GM06990 (cell line): ENCODE measurements around the gene SYNC.

Experiments
- DNase-seq: peaks from one replicate; pipeline ENCODE4 v3.0.0-alpha.2; 2011; ENCODE audit not compliant: insufficient read length; ENCODE audit errors: extremely low read depth
- H3K27me3 ChIP-seq: replicated peaks from 2 replicates; pipeline ENCODE4 v1.6.0; 2011; ENCODE audit warnings: low read length; ENCODE audit not compliant: control insufficient read depth, insufficient read depth
- H3K36me3 ChIP-seq: 2 replicates; pipeline ENCODE4 v1.5.1; 2011; ENCODE audit warnings: low read length; ENCODE audit not compliant: control insufficient read depth, insufficient read depth
- H3K4me3 ChIP-seq: replicated peaks from 2 replicates; pipeline ENCODE4 v1.5.1; 2011; ENCODE audit warnings: low read depth, mild to moderate bottlenecking, control low read depth, low read length
- TF ChIP-seq, protein P1 (sequence below): IDR thresholded peaks from 2 replicates; pipeline ENCODE4 v1.5.1; 2011; ENCODE audit warnings: low read length, control low read depth, mild to moderate bottlenecking, inconsistent platforms; ENCODE audit not compliant: insufficient read depth, poor library complexity, severe bottlenecking

Gene SYNC

DNA sequence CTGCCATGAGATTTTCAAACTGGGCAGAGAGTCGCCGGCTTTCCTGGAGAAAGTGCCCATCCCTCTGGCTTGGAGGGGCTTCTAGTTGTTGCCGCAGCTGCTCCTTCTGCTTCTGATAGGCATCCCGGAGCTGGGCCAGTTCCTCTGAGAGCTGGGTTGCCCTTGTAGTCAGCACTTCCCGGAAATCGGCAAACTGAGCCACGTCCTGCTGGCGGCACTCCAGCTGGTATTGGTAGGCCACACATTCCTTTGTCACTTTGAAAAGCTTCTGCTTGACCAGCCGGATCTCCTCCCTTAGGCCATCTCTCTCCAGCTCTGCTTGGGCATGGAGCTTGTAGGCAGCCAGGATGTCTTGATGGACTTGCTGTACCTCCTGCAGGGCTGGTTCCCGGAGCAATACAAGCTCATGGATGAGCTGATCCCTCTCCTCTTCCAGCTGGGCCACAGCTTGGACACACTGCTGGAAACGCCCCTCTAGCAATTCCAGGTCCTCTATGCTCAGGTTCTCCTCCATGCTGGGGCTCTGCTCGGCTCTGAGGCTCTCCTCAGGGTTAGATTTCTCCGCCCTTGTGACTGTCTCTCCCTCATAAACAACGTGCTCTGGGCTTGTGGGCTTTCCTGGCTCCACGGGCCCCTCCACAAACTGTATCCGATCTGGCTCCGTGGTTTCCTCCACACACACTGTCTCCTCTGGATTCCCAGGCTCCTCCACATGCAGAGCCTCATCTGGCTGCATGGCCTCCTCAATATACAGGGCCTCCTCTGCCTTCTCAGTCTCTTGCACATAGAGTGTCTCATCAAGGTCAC is 7.3 kb downstream of the SYNC start:
- Histone ChIP-seq H3K4me3 (no peak overlapping the region), H3K36me3 (no peaks in the 10 kb centered on the region), H3K27me3 (no peaks in the 10 kb centered on the region)
- no peak for DNase-seq
- TF ChIP-seq, protein P1, sequence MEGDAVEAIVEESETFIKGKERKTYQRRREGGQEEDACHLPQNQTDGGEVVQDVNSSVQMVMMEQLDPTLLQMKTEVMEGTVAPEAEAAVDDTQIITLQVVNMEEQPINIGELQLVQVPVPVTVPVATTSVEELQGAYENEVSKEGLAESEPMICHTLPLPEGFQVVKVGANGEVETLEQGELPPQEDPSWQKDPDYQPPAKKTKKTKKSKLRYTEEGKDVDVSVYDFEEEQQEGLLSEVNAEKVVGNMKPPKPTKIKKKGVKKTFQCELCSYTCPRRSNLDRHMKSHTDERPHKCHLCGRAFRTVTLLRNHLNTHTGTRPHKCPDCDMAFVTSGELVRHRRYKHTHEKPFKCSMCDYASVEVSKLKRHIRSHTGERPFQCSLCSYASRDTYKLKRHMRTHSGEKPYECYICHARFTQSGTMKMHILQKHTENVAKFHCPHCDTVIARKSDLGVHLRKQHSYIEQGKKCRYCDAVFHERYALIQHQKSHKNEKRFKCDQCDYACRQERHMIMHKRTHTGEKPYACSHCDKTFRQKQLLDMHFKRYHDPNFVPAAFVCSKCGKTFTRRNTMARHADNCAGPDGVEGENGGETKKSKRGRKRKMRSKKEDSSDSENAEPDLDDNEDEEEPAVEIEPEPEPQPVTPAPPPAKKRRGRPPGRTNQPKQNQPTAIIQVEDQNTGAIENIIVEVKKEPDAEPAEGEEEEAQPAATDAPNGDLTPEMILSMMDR: no peak

DNA sequence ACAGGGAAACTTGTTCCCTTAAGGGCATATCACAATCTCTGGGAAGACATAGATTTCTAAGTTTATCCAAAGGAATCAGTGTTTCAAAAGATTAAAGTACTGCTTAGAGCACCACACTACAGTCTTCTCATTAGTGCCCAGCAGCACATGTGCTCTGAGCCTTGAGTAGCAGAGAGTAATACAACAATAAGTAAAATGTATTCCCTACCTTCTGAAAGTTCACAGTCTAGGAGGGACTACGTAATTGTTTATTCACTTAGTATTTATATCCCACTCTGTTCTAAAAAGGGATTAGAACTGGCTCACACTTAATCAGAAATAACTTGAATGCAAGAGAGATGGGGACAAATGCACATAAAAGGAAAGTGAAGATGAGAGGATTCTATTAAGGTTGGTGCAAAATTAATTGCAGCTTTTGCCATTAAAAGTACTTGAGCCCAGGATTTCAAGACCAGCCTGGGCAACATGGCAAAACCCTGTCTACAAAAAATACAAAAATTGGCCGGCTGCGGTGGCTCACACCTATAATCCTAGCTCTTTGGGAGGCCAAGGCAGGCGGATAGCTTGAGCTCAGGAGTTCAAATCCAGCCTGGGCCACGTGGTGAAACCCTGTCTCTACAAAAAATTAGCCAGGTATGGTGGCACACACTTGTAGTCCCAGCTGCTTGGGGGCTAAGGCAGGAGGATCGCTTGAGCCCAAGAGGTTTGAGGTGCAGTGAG is 9.0 kb downstream of the SYNC start:
- H3K27me3 ChIP-seq: no peaks in the 10 kb centered on the region
- H3K36me3 ChIP-seq: no peaks in the 10 kb centered on the region
- TF ChIP-seq, protein P1: no peak
- no peak for DNase-seq
- no peak overlapping the region for H3K4me3 ChIP-seq

GRCh38 chr1:32686387-32686786 is 16.2 kb downstream of the SYNC start:
- Histone ChIP-seq H3K36me3 (peaks cover 13% of the 10 kb centered on the region), H3K4me3 (no peak overlapping the region), H3K27me3 (no peaks in the 10 kb centered on the region)
- TF ChIP-seq, protein P1: no peak
- no peak for DNase-seq

GRCh38 chr1:32685498-32685897 is 17.1 kb downstream of the SYNC start:
- no peak for DNase-seq
- Histone ChIP-seq H3K4me3 (no peak overlapping the region), H3K27me3 (no peaks in the 10 kb centered on the region), H3K36me3 (peaks cover 14% of the 10 kb centered on the region)
- TF ChIP-seq, protein P1: no peak

DNA sequence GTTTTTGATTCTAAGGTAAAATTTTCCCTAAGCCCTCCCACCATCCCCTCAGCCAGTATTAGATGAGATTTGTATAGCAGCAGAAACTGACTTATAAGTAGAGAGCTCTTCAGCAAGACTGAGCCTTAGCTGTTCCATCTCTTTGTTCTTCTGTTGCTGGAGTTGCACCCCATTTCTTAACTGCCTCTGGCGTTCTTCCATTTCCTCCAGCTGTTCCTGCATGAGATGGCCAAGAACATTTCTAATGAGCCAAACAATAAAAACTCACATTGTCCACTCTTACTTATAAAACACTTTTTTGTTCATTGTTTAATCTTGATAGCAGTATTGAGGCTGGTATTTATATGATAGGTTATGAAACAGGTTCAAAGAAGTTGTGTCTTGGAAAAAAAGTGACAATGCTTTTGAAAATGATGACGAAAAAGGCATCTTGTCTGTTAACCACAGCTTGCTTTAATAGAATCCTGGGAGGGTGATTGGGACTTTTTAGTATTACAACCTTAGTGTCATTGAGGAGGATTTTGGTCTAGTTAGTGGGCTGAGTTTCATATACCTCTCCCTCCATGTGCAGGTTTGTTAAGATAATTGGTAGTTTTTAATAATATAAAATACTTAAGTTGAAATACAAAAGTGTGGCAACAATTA is 18.3 kb downstream of the SYNC start:
- peaks cover 14% of the 10 kb centered on the region for H3K36me3 ChIP-seq

More for the DNA sequence above, 18.3 kb downstream of the SYNC start:
- Histone ChIP-seq H3K27me3 (no peaks in the 10 kb centered on the region), H3K4me3 (no peak overlapping the region)
- no peak for DNase-seq
- TF ChIP-seq, protein P1: no peak
